Colonic mucosa (tissue), 4 donors: Measurements from ENCODE around the gene GUCA1A. TPM values are rescaled to one million over a fixed set of nuclear protein-coding genes. Genes with fewer than 3 reads are reported as not detected.
"Not testable (repeated sequence)": the region's sequence is repeated elsewhere in the genome, so short reads cannot be mapped to it uniquely, and the experiment has no call there.

ENCODE experiments used
- DNase-seq: peaks from one replicate; pipeline ENCODE4 v3.0.0-alpha.2; 2020
- H3K27ac ChIP-seq: fragments of 200-600 bp; one replicate; pipeline ENCODE4 v1.8.0; 2021
- H3K27me3 ChIP-seq: fragments of 200-600 bp; one replicate; pipeline ENCODE4 v1.8.0; 2021
- H3K36me3 ChIP-seq: fragments of 200-600 bp; one replicate; pipeline ENCODE4 v1.8.0; 2021
- H3K4me1 ChIP-seq: fragments of 200-600 bp; one replicate; pipeline ENCODE4 v1.8.0; 2021; ENCODE audit warnings: mild to moderate bottlenecking
- H3K4me3 ChIP-seq: fragments of 200-600 bp; one replicate; pipeline ENCODE4 v1.8.0; 2021
- H3K9ac ChIP-seq, 2 donors: one replicate each; pipeline ENCODE4 v1.7.0; 2013; ENCODE audit warnings: control low read depth in 2 of 2, low read depth in 2 of 2, low read length in 2 of 2
- H3K9me3 ChIP-seq: fragments of 200-600 bp; one replicate; pipeline ENCODE4 v1.8.0; 2021
- intact Hi-C: fragments of 100-400 bp; cut with DNase I; formaldehyde crosslinking; loops from one replicate; pipeline ENCODE4 v1.14.1; 2022
- total RNA-seq, 2 donors: library from RNA; stranded (reverse); fragmentation: NEBNext Ultra II Directional in 1 of 2; extraction: Animal tissue kit (Norgen Biotek cat#: 25700) in 1 of 2; gene quantifications; one replicate each; pipeline ENCODE4 v1.2.1, GENCODE V29; 2021
- TF ChIP-seq, protein P1 (sequence below): fragments of 200-600 bp; IDR thresholded peaks from one replicate; pipeline ENCODE4 v1.8.0; 2022; ENCODE audit warnings: antibody characterized with exemption, mild to moderate bottlenecking
- donor health status: healthy.
- donor health status: DM: no; HTN: no; CAD: no.
- donor health status: DM: no; HTN: no; CAD: no.

The GUCA1A gene
- total RNA-seq, 2 donors from 2014 or later = not detected

DNA sequence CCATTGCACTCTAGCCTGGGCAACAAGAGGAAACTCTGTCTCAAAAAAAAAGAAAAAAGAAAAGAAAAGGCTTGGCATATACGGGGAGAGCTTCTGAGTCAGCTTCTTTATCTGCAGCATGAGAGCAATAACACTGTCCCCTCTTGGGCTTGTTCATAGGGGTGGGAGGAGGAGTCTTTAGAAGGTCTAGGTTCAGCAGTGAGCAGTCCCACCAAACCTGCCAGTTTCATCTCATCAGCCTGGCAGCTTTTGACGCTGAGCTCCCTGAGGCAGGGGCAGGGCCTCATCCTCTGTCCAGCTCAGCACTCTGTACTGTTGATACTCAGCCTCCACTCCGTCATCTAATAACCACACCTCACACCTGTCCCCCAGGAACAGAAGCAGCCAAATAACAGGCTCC, 25.1 kb upstream of the GUCA1A start:
- H3K9me3 ChIP-seq = no peaks in the 10 kb centered on the region
- intact Hi-C loops = no loop called here
- no peak overlapping the region for H3K27ac ChIP-seq
- H3K27me3 ChIP-seq = no peaks in the 10 kb centered on the region
- TF ChIP-seq, protein P1, sequence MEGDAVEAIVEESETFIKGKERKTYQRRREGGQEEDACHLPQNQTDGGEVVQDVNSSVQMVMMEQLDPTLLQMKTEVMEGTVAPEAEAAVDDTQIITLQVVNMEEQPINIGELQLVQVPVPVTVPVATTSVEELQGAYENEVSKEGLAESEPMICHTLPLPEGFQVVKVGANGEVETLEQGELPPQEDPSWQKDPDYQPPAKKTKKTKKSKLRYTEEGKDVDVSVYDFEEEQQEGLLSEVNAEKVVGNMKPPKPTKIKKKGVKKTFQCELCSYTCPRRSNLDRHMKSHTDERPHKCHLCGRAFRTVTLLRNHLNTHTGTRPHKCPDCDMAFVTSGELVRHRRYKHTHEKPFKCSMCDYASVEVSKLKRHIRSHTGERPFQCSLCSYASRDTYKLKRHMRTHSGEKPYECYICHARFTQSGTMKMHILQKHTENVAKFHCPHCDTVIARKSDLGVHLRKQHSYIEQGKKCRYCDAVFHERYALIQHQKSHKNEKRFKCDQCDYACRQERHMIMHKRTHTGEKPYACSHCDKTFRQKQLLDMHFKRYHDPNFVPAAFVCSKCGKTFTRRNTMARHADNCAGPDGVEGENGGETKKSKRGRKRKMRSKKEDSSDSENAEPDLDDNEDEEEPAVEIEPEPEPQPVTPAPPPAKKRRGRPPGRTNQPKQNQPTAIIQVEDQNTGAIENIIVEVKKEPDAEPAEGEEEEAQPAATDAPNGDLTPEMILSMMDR = no peak
- no peak for DNase-seq
- no peak overlapping the region for H3K9ac ChIP-seq
- H3K36me3 ChIP-seq = no peaks in the 10 kb centered on the region
- H3K4me1 ChIP-seq = no peaks in the 10 kb centered on the region
- H3K4me3 ChIP-seq = no peak overlapping the region

DNA sequence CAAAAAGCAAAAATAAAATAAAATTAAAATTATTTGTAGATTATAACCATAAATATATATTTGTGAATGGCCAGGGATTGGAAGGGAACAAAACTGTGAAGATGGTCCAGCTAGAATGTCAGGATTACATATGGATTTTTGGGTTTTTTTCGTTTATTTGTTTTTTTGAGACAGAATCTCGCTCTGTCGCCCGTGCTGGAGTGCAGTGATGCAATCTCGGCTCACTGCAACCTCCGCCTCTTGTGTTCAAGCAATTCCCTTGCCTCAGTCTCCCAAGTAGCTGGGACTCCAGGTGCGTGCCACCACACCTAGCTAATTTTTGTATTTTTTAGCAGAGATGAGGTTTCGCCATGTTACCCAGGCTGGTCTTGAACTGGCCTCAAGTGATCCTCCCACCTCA, 22.9 kb upstream of the GUCA1A start:
- no peaks in the 10 kb centered on the region for H3K9me3 ChIP-seq
- no peak for DNase-seq
- no peak overlapping the region for H3K4me3 ChIP-seq
- TF ChIP-seq, protein P1 = no peak
- no peak overlapping the region for H3K27ac ChIP-seq
- H3K27me3 ChIP-seq = no peaks in the 10 kb centered on the region
- no peaks in the 10 kb centered on the region for H3K36me3 ChIP-seq
- no peak overlapping the region for H3K9ac ChIP-seq
- intact Hi-C loops = no loop called here
- no peaks in the 10 kb centered on the region for H3K4me1 ChIP-seq

DNA sequence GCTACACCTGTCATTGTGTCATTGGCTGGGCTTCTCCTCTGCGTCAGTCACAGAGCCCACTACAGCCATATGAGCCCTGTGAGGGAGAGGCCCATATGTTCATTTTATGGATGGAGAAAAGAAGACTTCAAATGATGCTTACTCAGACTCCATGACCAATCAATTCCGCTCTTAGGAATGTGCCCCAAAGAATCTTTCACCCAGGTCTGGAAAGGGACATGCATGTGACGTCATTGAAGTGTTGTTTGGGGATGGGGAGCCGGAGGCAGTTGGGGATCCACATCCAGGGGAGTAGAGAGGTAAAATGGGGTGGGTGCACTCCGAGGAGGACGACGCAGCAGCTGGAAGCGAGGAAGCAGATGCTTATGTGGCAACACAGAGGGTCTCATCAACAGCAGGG, 21.1 kb upstream of the GUCA1A start:
- H3K36me3 ChIP-seq = no peaks in the 10 kb centered on the region
- TF ChIP-seq, protein P1 = no peak
- H3K9me3 ChIP-seq = no peaks in the 10 kb centered on the region
- H3K9ac ChIP-seq = no peak overlapping the region
- DNase-seq = no peak
- H3K27ac ChIP-seq = no peak overlapping the region
- H3K4me3 ChIP-seq = no peak overlapping the region
- H3K27me3 ChIP-seq = no peaks in the 10 kb centered on the region
- intact Hi-C loops = no loop called here
- no peaks in the 10 kb centered on the region for H3K4me1 ChIP-seq

DNA sequence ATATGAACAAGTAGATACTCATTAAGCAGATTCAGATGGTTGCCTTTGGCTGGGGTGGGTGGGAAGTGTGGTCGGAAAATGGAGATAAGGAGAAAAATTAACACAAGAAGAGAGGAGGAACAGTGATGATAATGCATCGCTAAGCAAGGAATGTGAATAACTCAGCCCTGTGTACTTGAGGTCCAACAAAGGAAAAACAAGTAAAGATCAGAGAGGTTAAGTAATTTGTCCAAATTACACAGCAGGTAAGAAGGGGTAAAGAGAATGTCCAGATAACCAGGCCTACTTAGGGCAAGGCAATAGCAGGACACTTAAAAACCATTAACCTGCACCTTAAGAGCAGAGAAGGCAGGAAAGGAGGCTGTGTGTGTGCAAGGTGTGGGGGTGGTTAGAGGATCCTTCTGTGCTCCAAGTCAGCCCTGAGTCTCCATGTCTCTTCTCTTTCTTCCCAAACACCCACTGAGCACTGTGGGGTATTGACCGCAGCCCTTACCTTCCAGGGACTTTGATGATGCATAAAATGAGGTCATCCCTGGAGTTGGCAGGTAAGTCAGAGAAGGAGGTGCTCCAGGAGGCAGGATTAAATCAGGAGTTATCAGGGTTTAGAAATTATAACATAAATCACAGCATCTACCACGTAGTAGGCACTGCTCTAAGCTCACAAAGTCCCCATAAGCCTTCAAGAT, 20.5 kb upstream of the GUCA1A start:
- H3K4me1 ChIP-seq, H3K27ac ChIP-seq, H3K9ac ChIP-seq, H3K9me3 ChIP-seq, H3K4me3 ChIP-seq, H3K36me3 ChIP-seq, H3K27me3 ChIP-seq, DNase-seq, intact Hi-C loops: not testable (repeated sequence)

DNA sequence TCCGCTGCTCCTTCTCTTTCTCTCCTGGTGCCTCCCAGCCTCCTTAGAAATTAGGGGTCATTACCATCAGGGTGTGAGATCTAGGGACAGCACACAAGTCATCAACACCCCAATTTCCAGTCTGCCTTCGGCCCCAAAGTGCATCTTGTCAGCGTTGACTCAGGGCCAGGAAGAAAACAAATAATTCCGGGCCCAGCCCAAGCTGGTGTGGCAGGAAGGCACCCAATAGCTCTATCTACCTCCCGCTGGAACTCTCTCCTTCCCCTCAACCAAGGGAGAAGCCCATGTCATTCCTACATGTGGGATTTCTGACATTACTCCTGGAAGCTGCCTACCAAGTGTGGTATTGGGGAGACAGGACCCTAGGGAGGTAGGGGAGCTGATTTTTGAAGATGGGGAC, 19.2 kb upstream of the GUCA1A start:
- H3K9me3 ChIP-seq = no peaks in the 10 kb centered on the region
- no peaks in the 10 kb centered on the region for H3K27me3 ChIP-seq
- TF ChIP-seq, protein P1 = no peak
- H3K9ac ChIP-seq = no peak overlapping the region
- no peak overlapping the region for H3K27ac ChIP-seq
- intact Hi-C loops = no loop called here
- no peaks in the 10 kb centered on the region for H3K36me3 ChIP-seq
- H3K4me3 ChIP-seq = no peak overlapping the region
- no peak for DNase-seq
- no peaks in the 10 kb centered on the region for H3K4me1 ChIP-seq

DNA sequence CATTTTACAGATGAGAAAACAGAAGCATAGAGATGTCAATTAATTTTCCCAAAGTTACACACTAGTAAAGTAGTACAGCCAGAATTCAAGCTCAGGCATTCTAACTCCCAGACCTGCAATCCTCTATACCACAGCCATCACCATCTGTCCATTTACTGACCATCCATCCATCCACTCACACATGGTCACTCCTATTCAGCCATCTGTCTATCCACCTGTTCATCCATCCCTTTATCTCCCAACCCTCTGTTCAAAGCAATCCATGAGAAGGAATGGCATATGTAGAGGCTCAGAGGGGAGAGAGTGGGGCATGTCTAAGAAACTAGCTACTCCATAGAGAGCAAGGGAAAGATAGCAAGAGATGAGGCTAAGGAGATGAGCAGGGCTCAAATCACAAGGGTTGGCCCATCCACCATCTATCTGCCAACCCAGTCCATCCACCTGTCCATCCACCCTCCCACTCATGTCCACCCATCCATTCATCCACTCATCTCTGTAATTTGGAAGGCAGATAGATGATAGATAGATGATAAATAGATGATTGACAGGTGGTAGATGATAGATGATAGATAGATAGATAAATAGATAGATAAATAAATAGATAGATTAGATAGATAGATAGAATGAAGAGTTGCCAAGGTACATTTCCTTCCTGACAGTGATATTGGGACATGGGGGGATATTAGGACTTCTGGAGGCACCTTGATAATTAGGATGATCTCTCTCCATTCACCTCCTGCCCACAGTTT, 18.5 kb upstream of the GUCA1A start:
- Histone ChIP-seq H3K9me3 (no peaks in the 10 kb centered on the region), H3K9ac (no peak overlapping the region), H3K27me3 (no peaks in the 10 kb centered on the region), H3K4me3 (no peak overlapping the region), H3K4me1 (no peaks in the 10 kb centered on the region), H3K36me3 (no peaks in the 10 kb centered on the region), H3K27ac (no peak overlapping the region)
- no peak for DNase-seq
- TF ChIP-seq, protein P1 = no peak
- intact Hi-C loops = no loop called here
